ENCODE measurements around the gene HAGHL.

The HAGHL gene

DNA sequence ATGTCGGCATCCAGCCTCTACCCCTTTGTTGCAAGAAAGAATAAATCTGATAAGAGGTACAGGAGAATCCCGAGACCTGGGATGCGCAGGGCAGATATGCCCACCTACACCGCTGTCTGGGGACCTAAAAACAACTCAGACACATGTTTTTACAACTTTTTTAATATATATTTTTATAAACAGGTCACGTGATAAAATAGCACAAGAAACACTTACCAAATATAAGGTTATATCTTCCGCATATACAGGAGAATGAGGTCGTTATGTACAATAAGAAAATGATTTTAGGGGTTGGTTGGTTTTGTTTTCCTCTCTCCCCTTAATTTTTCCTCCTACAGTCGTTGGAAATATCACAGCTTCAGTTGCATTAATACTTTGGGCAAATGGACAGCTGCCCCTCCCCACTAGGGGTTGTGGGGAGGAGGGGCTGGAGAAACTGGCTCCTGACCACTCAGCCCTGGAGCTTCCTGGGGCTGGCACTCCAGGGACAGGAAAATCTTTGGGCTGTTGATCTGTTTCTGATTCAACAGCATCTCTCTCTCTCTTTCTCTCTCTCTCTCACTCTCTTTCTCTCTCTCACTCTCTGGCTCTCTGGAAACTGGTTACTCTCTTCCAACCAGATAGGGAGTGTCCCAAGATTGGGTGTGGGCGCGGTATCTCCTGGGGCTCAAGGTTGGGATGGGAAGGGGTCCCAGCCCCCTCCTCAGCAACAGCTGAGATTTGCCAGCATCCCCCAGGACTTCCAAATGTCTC lies 34.4 kb upstream of the HAGHL start:
- Histone ChIP-seq H3K36me3 (ENCODE audit: control insufficient read depth, insufficient read depth, low read length) (no peaks in the 10 kb centered on the region), H3K9me3 (ENCODE audit: control insufficient read depth, low read length) (no peaks in the 10 kb centered on the region), H3K27ac (ENCODE audit: low read depth, low read length, severe bottlenecking) (no peak overlapping the region), H3K4me1 (ENCODE audit: control insufficient read depth, insufficient read depth, low read length, poor library complexity, severe bottlenecking) (peaks cover 23% of the 10 kb centered on the region), H3K4me3 (ENCODE audit: extremely low read depth, insufficient read depth, low read length, poor library complexity, severe bottlenecking) (no peak overlapping the region)
- 75 to 100% methylated on average over 2 of the region's 10 CpGs for WGBS, 2 experiments (ENCODE audit: insufficient coverage in 2 of 2)

GRCh38 chr16:693364-693763 lies 33.5 kb upstream of the HAGHL start:
- Histone ChIP-seq H3K4me1 (ENCODE audit: control insufficient read depth, insufficient read depth, low read length, poor library complexity, severe bottlenecking) (peaks cover 23% of the 10 kb centered on the region), H3K4me3 (ENCODE audit: extremely low read depth, insufficient read depth, low read length, poor library complexity, severe bottlenecking) (no peak overlapping the region), H3K36me3 (ENCODE audit: control insufficient read depth, insufficient read depth, low read length) (no peaks in the 10 kb centered on the region), H3K9me3 (ENCODE audit: control insufficient read depth, low read length) (no peaks in the 10 kb centered on the region), H3K27ac (ENCODE audit: low read depth, low read length, severe bottlenecking) (no peak overlapping the region)
- 26 to 49% methylated on average over 5 to 18 of the region's 22 CpGs for WGBS, 2 experiments (ENCODE audit: insufficient coverage in 2 of 2)

DNA sequence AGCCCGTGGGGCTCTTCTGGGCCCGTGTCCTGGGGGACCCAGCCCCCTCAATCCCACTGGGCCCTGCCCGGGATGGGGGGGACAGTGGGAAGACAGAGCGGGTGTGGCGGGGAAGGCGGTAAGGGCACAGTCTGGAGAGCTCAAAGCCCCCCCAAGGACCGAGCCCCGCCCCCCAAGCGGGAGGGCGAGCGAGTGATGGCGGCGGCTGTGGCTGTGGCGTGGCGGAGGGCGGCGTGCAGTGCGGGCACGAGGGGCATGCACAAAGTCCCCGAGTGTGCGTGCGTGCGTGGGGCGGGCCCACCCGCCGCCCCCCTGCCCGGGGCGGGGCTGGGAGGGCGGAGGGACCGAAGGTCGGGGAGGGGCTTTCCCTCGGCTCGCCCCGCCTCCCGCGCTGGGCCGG lies 33.1 kb upstream of the HAGHL start:
- no peak overlapping the region for H3K4me3 ChIP-seq (ENCODE audit: extremely low read depth, insufficient read depth, low read length, poor library complexity, severe bottlenecking)
- H3K36me3 ChIP-seq (ENCODE audit: control insufficient read depth, insufficient read depth, low read length): no peaks in the 10 kb centered on the region
- no peaks in the 10 kb centered on the region for H3K9me3 ChIP-seq (ENCODE audit: control insufficient read depth, low read length)
- H3K27ac ChIP-seq (ENCODE audit: low read depth, low read length, severe bottlenecking): no peak overlapping the region
- WGBS, 2 experiments (ENCODE audit: insufficient coverage in 2 of 2): 5 to 7% methylated on average over 11 to 12 of the region's 37 CpGs
- peaks cover 23% of the 10 kb centered on the region for H3K4me1 ChIP-seq (ENCODE audit: control insufficient read depth, insufficient read depth, low read length, poor library complexity, severe bottlenecking)

DNA sequence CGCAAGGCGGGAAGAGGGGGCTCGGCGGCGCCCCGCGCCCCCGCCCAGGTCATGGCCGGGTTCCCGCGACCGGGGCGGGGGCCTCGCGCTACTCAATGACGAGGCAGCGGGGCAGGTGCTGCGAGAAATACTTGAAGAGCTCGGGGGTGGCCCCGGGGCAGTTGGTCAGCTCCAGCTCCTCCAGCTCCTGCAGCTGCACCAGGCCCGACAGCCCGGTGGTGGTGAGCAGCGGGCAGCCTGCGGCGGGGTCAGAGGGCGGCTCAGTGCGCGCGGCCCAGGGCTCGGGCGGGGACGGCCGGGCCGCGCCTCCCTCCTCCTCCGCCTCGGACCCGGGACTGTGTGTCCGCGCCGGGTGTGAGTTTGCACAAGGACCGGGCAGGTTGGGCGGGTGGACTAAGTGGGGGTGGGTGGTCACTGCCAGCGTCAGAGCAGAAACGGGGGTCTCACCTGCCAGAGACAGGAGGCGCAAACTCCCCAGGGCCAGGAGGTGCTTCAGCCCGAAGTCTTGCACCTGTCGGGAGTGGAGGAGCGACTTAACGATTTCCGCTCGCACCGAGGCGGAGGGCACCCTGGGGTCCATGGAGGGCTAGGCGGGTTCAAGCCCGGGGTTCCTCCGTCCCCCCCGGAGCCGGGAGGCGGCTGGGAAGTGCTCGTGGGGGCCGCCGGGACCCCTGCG lies 32.6 kb upstream of the HAGHL start:
- Histone ChIP-seq H3K4me1 (ENCODE audit: control insufficient read depth, insufficient read depth, low read length, poor library complexity, severe bottlenecking) (peaks cover 17% of the 10 kb centered on the region), H3K27ac (ENCODE audit: low read depth, low read length, severe bottlenecking) (no peak overlapping the region), H3K36me3 (ENCODE audit: control insufficient read depth, insufficient read depth, low read length) (no peaks in the 10 kb centered on the region), H3K4me3 (ENCODE audit: extremely low read depth, insufficient read depth, low read length, poor library complexity, severe bottlenecking) (peak overlapping the region; percentile 2), H3K9me3 (ENCODE audit: control insufficient read depth, low read length) (no peaks in the 10 kb centered on the region)
- 4 to 5% methylated on average over 50 to 56 of the region's 64 CpGs for WGBS, 2 experiments (ENCODE audit: insufficient coverage in 2 of 2)

DNA sequence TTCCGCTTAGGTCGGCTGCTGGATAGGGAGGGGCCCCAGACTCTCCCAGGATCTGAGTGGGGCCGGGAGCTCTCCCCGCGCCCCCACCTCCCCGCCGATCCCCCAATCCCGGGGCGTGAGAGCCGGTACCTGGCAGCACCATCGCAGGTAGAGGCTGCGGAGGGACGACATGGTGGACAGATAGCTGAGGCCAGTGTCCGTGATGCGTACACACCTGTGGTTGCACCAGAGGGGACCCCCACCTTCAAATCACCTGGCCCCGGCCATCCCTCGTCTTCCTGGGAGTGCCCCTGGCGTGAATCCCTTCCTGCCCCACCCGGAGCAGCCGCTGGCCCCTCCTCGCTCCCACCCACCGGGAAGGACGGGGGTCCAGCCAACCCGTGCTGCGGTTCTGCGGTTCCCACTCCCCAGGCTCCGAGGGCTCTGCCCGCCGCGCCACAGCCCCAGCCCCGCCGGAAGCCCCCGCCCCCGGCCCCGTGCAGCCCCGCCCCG lies 32.0 kb upstream of the HAGHL start:
- Histone ChIP-seq H3K9me3 (ENCODE audit: control insufficient read depth, low read length) (no peaks in the 10 kb centered on the region), H3K4me3 (ENCODE audit: extremely low read depth, insufficient read depth, low read length, poor library complexity, severe bottlenecking) (no peak overlapping the region), H3K4me1 (ENCODE audit: control insufficient read depth, insufficient read depth, low read length, poor library complexity, severe bottlenecking) (peaks cover 13% of the 10 kb centered on the region), H3K27ac (ENCODE audit: low read depth, low read length, severe bottlenecking) (no peak overlapping the region), H3K36me3 (ENCODE audit: control insufficient read depth, insufficient read depth, low read length) (no peaks in the 10 kb centered on the region)
- 10 to 12% methylated on average over 14 to 20 of the region's 37 CpGs for WGBS, 2 experiments (ENCODE audit: insufficient coverage in 2 of 2)

DNA sequence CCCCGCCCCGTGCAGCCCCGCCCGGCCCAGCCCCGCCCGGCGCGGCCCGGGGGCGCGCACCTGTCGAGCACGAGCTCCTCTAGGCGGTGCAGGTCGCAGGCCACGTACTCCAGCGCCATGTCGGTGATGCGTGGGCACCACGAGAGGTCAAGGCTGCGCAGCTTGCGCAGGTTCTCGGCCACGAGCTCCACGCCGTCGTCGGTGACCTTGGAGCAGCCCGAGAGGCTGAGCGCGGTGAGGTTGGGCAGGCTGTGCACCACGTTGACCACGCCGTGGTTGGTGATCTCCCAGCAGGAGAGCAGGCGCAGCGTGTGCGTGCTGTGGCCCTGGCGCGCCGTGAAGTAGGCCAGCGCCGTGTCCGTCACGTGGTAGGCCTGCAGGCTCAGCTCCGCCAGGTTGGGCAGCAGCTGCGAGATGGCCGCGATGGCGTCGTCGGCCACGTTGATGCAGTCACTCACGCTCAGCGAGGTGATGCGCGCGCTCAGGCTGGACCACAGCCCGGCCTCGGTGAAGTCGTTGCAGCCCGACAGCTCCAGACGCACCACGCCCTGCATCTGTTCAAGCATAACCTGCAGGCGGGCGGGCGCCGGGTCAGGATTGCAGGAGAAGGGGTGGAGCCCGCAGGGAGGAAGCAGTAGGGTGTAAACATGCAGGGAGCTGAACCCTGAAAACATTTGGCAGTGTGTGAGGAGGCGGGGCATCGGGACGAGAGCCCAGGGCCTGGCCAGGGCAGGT lies 31.4 kb upstream of the HAGHL start:
- Histone ChIP-seq H3K36me3 (ENCODE audit: control insufficient read depth, insufficient read depth, low read length) (no peaks in the 10 kb centered on the region), H3K27ac (ENCODE audit: low read depth, low read length, severe bottlenecking) (no peak overlapping the region), H3K4me1 (ENCODE audit: control insufficient read depth, insufficient read depth, low read length, poor library complexity, severe bottlenecking) (peaks cover 13% of the 10 kb centered on the region), H3K9me3 (ENCODE audit: control insufficient read depth, low read length) (no peaks in the 10 kb centered on the region), H3K4me3 (ENCODE audit: extremely low read depth, insufficient read depth, low read length, poor library complexity, severe bottlenecking) (no peak overlapping the region)
- 11 to 12% methylated on average over 69 of the region's 71 CpGs for WGBS, 2 experiments (ENCODE audit: insufficient coverage in 2 of 2)

GRCh38 chr16:698911-699671 lies 27.8 kb upstream of the HAGHL start:
- no peak overlapping the region for H3K4me3 ChIP-seq (ENCODE audit: extremely low read depth, insufficient read depth, low read length, poor library complexity, severe bottlenecking)
- H3K27ac ChIP-seq (ENCODE audit: low read depth, low read length, severe bottlenecking): no peak overlapping the region
- no peaks in the 10 kb centered on the region for H3K9me3 ChIP-seq (ENCODE audit: control insufficient read depth, low read length)
- H3K4me1 ChIP-seq (ENCODE audit: control insufficient read depth, insufficient read depth, low read length, poor library complexity, severe bottlenecking): peaks cover 13% of the 10 kb centered on the region
- no peaks in the 10 kb centered on the region for H3K36me3 ChIP-seq (ENCODE audit: control insufficient read depth, insufficient read depth, low read length)
- WGBS, 2 experiments (ENCODE audit: insufficient coverage in 2 of 2): 72 to 76% methylated on average over 18 to 19 of the region's 19 CpGs

- no peak overlapping the region for H3K27ac ChIP-seq (ENCODE audit: low read depth, low read length, severe bottlenecking)
- no peaks in the 10 kb centered on the region for H3K9me3 ChIP-seq (ENCODE audit: control insufficient read depth, low read length)
- 4 to 7% methylated on average over 55 to 65 of the region's 76 CpGs for WGBS, 2 experiments (ENCODE audit: insufficient coverage in 2 of 2)
- no peaks in the 10 kb centered on the region for H3K36me3 ChIP-seq (ENCODE audit: control insufficient read depth, insufficient read depth, low read length)
- H3K4me3 ChIP-seq (ENCODE audit: extremely low read depth, insufficient read depth, low read length, poor library complexity, severe bottlenecking): no peak overlapping the region
- H3K4me1 ChIP-seq (ENCODE audit: control insufficient read depth, insufficient read depth, low read length, poor library complexity, severe bottlenecking): no peaks in the 10 kb centered on the region
Observed at GRCh38 chr16:700684-701584, 26.0 kb upstream of the HAGHL start.

DNA sequence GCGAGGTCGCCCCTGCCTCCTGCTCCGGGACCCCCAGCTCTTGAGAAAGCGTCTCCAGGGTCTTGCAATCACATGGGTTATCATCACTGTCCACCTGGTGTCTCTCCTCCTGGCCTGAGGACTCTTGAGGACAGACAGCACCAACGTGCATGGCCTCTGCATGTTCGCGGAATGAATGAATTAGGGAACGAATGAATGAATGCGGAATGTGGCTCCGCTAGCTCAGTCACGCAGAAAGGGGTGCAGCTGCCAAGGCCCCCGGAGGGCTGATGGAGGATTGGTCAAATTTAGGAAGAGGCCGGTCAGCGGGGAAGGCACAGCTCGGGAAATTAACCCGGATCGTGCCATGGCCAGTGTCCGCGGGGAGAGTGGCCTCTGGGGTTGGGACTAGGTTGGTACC lies 24.6 kb upstream of the HAGHL start:
- WGBS, 2 experiments (ENCODE audit: insufficient coverage in 2 of 2): 81 to 85% methylated on average over 19 of the region's 19 CpGs
- Histone ChIP-seq H3K4me1 (ENCODE audit: control insufficient read depth, insufficient read depth, low read length, poor library complexity, severe bottlenecking) (no peaks in the 10 kb centered on the region), H3K9me3 (ENCODE audit: control insufficient read depth, low read length) (no peaks in the 10 kb centered on the region), H3K4me3 (ENCODE audit: extremely low read depth, insufficient read depth, low read length, poor library complexity, severe bottlenecking) (no peak overlapping the region), H3K27ac (ENCODE audit: low read depth, low read length, severe bottlenecking) (no peak overlapping the region), H3K36me3 (ENCODE audit: control insufficient read depth, insufficient read depth, low read length) (no peaks in the 10 kb centered on the region)
